SU-DHL-6 (cell line): ENCODE results near the gene FUOM.

Experiments
- EZH2phosphoT487 ChIP-seq: fragments of 200-600 bp; sonication (generic), shearing (Covaris generic); conservative IDR thresholded peaks from 2 replicates; pipeline ENCODE4 v1.6.1; 2018; ENCODE audit warnings: mild to moderate bottlenecking, antibody characterized with exemption, low read length, moderate library complexity, mixed read lengths
- TF ChIP-seq, protein P1 (sequence below): fragments of 200-600 bp; sonication (generic); IDR thresholded peaks from one replicate; pipeline ENCODE4 v1.5.1; 2017; ENCODE audit warnings: antibody characterized with exemption, mild to moderate bottlenecking, low read length, moderate library complexity; ENCODE audit not compliant: insufficient read depth, poor library complexity, severe bottlenecking

- TF ChIP-seq, protein P1, sequence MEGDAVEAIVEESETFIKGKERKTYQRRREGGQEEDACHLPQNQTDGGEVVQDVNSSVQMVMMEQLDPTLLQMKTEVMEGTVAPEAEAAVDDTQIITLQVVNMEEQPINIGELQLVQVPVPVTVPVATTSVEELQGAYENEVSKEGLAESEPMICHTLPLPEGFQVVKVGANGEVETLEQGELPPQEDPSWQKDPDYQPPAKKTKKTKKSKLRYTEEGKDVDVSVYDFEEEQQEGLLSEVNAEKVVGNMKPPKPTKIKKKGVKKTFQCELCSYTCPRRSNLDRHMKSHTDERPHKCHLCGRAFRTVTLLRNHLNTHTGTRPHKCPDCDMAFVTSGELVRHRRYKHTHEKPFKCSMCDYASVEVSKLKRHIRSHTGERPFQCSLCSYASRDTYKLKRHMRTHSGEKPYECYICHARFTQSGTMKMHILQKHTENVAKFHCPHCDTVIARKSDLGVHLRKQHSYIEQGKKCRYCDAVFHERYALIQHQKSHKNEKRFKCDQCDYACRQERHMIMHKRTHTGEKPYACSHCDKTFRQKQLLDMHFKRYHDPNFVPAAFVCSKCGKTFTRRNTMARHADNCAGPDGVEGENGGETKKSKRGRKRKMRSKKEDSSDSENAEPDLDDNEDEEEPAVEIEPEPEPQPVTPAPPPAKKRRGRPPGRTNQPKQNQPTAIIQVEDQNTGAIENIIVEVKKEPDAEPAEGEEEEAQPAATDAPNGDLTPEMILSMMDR, result no peak
- no peak for TF ChIP-seq EZH2phosphoT487
Observed at GRCh38 chr10:133326223-133326551, 31.6 kb downstream of the FUOM start.
